ENCODE data around the gene SNAPC2.
A peak's percentile ranks its signal among the peaks of the same experiment; 100 is the strongest.
"Not testable (repeated sequence)": the region's sequence is repeated elsewhere in the genome, so short reads cannot be mapped to it uniquely, and the experiment has no call there.

The SNAPC2 gene

DNA sequence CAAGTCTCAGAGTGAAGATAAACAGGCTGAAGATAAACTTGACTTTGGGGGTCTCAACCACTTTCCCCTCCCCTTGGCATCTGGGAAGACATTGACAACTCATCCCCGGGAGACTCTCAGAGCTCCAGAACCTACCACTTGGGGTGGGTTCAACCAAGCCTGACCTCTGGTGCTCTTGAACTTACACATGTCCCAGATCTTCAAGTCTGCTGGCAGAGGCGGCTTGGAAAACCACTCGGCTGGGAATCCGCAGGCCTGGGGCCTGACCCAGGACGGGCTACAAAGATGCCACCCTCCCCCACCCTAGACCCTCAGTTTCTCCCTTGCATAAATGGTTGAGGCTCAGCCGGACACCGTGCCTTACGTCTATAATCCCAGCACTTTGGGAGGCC lies 31.3 kb upstream of the SNAPC2 start:
- DNase-seq: no peak

DNA sequence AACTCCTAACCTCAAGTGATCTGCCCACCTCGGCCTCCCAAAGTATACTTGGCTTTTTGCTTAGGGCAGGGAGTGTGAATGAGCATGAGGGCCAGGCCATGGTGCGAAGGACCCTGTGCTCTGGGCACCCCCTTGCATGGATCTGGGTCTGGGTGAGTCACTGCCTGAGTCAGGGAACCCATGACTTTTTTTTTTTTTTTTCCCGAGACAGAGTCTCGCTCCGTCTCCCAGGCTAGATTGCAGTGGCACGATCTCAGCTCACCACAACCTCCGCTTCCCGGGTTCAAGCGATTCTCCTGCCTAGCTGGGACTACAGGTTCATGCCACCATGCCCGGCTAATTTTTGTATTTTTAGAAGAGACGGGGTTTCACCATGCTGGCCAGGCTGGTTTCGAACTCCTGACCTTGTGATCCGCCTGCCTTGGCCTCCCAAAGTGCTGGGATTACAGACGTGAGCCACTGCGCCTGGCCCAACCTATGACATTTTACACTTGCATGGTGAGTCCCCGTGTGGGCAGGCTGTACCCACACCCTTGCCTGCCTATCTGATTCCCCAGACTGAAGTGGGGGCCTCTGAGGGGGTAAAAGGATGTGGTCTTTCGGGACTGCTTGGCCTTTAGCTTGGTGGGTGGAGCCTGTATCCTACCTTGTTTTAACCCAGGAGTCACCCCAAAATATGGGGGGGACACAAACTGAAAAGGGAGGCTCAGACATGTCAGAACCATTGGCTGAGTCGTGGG lies 26.6 kb upstream of the SNAPC2 start:
- DNase-seq: not testable (repeated sequence)

DNA sequence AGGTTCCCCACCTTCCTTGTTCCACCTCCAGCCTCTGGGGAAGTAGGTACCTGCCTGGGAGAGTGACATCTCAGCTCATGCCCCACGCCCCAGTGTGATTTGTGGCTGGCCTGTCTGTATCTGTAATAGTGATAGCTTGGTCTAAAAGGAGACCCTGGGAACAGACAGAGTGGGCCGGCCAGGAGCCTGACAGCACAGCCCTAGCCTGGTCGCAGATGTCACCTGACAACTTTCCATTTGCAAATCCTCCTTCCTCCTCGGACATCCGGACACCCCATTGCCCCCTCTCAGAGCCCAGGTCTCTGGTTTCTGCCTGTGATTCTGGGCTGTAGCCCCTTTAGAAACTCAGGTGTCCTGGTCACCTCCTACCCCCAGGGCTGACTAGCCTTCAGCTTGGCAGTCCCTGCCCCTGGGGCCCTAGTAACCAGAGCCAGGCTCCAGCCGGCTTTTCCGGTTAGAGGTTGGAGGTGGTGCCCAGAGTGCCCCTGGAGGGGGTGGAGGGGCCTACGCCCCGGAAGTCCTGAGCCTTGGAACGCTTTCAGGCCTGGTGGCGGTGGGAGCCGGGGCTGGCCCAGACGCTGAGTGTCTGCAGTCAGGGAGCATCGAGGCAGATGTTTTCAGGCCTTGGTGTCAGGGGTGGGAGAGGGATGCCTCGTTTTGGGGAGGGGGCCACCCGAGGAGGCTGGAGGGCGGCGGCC lies 25.4 kb upstream of the SNAPC2 start:
- DNase-seq: no peak

DNA sequence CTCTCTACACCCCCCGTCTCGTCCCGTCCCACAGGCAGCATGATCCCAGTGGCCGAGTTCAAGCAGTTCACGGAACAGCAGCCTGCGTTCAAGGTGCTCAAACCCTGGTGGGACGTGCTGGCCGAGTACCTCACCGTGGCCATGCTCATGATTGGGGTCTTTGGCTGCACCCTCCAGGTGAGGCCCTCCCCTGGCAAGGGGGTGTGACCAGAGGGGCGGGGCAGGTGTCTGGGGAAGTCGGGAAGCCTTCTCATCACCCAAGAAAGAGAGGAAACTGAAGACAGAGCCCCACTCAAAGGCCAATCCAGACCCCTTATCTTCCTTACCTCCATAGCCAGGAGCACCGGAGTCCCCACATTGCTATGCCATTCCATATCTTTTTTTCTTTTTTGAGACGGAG lies 24.6 kb upstream of the SNAPC2 start:
- no peak for DNase-seq

DNA sequence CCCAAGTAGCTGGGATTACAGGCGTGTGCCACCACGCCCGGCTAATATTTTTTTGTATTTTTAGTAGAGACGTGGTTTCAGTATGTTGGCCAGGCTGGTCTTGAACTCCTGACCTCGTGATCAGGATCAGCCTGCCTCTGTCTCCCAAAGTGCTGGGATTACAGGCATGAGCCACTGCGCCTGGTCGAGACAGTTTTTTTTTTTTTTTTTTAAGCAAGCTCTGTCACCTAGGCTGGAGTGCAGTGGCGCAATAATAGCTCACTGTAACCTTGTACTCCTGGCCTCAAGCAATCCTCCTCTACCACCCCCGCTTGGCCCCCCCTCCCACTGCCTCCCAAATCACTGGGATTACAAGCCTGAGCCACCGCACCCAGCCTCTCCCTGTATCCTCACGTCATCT lies 22.8 kb upstream of the SNAPC2 start:
- no peak for DNase-seq

DNA sequence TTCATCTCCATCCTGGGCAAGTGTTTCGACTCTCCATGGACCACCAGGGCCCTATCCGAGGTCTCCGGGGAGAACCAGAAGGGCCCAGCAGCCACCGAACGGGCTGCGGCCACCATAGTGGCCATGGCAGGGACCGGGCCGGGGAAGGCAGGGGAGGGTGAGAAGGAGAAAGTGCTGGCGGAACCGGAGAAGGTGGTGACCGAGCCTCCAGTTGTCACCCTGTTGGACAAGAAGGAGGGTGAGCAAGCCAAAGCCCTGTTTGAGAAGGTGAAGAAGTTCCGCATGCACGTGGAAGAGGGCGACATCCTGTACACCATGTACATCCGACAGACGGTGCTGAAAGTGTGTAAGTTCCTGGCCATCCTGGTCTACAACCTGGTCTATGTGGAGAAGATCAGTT lies 21.2 kb upstream of the SNAPC2 start:
- no peak for DNase-seq

DNA sequence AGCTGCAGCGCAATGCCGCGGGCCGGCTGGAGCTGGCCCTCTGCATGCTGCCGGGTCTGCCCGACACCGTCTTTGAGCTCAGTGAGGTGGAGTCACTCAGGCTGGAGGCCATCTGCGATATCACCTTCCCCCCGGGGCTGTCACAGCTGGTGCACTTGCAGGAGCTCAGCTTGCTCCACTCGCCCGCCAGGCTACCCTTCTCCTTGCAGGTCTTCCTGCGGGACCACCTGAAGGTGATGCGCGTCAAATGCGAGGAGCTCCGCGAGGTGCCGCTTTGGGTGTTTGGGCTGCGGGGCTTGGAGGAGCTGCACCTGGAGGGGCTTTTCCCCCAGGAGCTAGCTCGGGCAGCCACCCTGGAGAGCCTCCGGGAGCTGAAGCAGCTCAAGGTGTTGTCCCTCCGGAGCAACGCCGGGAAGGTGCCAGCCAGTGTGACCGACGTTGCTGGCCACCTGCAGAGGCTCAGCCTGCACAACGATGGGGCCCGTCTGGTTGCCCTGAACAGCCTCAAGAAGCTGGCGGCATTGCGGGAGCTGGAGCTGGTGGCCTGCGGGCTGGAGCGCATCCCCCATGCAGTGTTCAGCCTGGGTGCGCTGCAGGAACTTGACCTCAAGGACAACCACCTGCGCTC lies 20.3 kb upstream of the SNAPC2 start:
- no peak for DNase-seq

DNA sequence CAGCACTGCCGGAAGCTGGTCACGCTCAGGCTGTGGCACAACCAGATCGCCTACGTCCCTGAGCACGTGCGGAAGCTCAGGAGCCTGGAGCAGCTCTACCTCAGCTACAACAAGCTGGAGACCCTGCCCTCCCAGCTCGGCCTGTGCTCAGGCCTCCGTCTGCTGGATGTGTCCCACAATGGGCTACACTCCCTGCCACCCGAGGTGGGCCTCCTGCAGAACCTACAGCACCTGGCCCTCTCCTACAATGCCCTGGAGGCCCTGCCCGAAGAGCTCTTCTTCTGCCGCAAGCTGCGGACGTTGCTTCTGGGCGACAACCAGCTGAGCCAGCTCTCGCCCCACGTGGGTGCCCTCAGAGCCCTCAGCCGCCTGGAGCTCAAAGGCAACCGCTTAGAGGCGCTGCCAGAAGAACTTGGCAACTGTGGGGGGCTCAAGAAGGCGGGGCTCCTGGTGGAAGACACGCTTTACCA lies 19.7 kb upstream of the SNAPC2 start:
- DNase-seq: no peak

DNA sequence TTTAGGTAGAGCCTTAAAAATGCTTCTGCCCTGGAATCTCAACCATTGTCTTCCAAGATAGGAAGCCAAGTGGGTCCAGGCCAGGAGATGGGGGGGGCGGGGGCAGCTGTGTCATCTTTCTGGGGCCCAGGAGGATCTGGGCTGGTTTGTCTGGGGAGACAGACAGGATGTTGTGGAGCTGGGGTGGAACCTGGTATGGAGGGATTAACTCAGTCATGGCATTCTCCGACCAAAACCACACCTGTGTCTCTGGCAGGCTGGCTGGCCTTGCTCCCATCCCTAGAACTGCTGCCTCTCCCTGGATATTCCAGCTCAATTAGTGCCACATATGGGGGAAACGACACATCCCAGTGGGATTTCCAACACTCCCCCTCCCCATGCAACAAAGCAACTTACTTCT lies 19.2 kb upstream of the SNAPC2 start:
- DNase-seq: no peak

DNA sequence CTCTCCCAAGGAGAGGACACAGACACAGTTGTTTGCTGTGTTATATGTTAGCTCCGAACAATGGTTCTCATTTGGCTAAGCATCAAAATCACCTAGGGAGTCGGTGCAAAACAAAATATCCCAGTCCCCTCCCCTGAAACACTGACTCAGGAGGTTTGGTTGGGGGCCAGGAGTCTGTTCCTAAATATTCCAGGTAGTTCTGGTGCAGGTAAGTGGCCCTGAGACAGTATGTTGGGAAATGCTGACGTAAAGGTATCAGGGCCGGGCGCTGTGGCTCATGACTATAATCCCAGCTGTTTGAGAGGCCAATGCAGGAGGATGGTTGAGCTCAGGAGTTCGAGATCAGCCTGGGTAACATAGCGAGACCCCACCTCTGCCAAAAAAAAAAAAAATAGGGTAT lies 18.8 kb upstream of the SNAPC2 start:
- DNase-seq: no peak

DNA sequence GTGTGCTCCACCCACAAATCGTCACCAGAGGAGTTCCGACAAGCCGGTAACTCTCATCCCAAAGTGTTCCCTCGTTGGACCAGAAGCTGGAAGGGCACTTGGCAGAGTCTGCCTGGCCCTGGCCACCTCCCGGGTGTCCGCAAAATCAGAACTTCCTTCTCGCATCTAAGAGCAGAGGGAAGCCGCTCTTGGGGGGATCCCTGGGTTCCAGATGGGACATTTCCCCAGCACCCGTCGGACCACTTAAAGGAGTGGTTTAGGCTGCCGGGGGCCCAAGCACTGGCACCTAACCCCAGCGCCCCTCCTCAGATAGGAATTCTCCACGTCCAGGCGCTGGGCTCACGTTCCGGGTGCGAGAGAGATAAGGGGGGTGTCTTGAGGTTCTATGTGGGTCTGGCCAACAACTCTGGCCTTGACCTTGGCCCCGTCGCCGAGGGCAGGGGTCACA lies 17.3 kb upstream of the SNAPC2 start:
- no peak for DNase-seq

DNA sequence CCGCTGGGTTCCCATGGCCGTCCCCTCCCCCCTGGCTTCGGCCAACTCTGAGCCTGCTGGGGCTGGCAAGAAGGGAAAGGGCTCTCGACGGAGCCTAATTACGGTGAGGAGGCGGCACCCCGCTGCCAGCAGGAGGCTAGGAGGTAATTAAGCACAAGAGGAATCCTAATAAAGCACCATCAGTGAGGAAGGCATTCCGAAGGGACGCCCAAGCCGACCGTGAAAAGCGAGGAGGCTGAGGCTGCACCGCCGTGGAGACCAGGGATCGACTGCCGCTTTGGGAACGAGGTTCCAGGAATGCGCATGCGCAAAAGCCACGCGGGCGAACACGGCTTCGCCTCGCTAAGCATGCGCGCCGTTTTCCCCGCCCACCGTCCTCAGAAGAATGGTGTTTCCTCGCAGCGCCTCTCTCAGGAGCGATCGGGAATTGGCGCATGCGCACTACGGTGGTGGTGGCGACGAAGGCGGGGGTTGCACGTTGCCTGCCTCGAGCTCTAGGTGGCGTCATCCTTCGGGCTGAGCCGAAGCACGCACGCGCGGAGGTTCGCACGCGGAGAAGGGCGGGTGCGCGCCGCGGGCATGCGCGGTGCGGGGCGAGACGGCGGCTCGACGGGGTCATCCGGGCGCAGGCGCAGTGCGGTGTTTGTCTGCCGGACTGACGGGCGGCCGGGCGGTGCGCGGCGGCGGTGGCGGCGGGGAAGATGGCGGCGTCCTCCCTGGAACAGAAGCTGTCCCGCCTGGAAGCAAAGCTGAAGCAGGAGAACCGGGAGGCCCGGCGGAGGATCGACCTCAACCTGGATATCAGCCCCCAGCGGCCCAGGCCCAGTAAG lies 16.7 kb upstream of the SNAPC2 start, which contains the start of gene MAP2K7:
Gene MAP2K7 (plus strand): TSS at position 634 of the 830 bp plus-strand sequence. CDS start 68 bp downstream, at position 702.
- peak; percentile 97 for DNase-seq

DNA sequence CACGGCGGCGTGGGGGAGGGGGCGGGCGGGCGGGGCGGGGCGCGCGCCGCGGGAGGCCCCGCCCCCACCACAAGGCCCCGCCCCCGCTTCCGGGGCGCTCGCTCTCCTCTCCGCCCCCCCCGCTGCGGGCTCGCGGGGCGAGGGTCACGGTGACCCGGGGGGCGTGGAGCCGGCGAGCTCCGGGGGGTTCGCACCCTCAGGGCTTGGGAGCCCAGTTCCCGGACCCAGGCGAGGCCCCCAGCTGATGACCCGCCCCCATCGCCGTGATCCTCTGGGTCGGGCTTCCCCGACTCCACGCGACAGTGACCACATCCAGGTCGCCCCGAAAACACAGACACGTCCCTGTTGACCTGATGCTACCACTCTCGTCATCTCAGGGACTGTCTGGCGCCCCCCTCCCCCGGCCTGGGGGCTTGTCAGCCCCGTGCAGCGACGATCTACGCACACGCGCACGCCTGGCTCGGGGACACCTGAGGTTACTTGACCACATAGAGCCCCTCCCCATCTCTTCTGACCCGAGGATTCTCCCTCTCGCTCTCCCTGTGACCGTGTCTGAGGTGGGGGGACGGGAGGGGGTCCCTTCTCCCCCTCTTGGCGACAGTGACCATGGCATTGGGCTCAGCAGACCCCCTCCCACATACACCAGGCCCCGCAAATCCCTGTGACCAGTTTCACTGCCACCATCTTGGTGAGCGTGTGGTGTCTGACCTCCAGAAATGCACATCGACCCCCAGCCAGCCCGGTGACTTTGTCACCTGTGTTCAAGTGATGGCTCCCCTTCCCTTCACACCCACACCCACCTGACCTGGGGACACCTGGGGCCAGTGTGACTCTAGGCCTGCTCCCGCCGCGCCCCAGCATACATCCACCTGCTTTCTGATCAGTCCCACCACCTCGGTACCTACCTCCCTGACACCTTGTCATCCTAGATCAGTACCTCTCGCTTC lies 15.8 kb upstream of the SNAPC2 start:
- DNase-seq: no peak

DNA sequence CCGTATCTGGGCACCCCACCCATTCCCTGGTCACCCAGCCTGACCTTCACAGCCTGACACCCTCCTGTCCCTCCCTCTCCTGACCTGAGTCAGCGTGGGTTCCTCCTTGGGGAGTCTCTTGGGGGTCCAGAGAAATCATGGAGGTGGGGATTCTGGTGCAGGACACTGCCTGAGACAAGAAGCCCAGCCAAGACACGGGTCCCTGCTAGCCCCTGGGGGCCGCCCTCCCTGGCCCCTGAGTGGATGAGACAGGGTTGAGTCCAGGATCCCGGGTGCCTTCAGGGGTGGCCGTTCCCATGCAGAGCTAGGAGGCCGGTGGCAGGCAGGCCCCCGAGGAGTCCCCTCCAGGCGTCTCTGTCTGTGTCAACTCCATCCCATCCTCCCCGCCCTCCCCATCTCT lies 14.9 kb upstream of the SNAPC2 start:
- DNase-seq: no peak

DNA sequence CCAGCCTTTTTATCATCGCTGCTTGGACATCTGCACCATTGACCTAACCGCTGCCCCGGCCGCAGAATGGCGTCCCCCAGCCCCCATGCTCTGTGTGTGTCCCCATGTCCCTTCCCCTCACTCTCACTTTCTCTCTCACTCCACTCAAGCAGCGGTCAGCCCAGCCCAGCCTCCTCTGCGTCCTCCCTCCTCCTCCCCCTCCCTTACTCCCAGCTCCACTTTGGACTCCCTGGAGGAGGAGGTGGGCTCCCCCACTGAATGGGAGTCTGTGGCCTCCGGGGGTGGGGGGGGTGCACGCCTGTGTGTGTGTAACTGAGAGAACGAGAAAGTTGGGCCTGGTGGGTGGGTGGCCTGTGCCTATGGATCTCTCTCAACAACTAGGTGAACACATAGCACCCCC lies 14.3 kb upstream of the SNAPC2 start:
- no peak for DNase-seq

DNA sequence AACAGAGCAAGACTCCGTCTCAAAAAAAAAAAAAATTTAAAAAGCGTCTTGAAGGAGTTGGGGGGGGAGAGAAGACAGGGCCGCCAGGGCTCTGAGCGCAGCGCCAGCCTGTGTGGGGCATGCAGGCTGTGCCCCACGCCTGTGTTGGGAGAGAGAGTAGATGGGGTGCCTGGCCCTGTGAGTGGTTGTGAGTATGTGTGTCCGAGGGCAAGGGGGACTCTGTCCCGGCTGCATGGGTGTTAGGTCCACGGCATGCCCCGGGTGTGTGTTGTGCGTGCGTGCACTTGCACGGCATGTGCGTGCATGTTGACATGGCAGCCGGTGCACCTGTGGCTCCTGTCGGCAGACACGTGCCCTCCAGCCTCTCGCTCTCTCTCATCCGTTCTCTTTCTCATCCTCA lies 13.0 kb upstream of the SNAPC2 start:
- no peak for DNase-seq

DNA sequence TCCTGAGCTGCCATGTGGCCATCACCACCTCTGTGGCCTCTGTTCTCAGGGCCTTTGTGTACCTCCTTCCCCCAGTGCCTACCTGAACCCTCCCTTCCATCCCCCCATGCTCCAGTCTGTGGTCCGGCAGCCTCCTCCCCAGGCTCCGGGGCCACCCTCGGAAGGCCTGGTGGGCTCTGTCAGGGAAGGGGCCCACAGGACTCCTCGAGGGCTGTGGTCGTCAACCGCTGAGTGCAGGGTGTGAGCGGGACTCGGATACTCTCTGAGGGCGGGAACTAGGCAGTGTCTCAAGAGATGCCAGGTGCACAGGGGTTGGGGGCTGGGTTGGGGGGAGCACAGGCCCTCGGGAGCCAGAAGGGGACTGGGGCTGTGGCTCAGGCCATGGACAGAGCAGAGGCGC lies 12.6 kb upstream of the SNAPC2 start:
- DNase-seq: no peak

DNA sequence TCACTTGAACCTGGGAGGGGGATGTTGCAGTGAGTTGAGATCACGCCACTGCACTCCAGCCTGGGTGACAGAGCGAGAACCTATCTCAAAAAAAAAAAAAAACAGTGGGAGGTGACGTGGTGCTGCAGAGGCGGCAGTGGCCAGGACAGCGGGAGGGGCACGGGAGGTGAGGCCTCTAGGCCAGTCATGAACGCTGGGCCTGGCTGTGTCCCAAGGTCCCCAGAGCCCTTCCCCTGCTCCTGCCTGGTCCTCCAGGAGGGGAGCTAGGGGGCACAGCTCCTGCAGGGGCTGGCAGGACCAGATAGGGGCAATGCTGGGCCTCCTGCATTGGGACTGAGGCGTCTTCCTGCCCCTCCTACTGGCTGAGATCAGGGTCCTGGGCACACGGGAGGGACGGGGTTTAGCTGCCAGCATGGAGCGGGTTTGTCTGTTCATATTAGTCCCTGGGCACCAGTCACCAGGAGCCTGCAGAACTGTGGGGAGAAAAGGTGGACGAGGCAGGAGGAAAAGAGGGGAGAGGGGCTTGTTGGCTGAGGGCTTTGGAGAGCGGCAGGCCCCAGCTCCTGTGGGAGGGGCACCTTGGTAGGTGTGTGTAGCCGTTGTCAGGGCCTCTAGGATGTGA lies 11.9 kb upstream of the SNAPC2 start:
- DNase-seq: no peak

DNA sequence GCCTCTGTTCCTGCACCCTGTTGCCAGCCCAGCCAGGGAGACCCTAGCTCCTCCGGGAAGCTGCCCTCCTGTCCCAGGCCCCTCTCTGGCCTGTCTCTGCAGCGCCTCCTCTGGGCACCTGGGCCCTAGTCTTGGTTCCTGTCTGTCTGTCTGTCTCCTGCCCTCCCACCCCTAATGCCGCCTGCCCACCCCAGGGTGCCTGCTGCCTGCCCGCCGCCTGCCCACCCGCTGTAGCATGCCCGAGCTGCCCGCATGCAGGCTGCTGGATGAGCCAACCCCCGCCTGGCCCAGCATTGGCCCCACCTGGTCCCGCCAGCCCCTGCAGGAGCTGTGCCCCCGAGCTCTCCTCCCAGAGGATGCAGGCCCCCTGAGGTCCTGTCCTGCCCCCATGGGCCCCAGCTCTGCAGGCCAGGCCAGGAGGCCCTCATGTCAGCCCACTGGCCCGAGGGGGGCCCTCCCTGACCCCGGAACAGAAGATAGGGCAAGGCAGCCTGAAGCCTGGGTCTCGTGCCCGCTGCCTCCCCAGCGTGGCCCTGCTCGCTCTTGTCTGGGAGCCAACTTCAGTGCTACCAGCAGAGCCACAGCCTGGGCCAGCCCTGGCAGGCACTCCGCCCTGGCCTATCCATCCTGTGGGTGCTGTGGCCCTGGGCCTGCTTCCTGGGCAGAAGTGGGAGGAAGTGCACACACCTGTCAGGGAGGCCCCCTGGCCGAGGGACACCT lies 11.2 kb upstream of the SNAPC2 start:
- DNase-seq: no peak

DNA sequence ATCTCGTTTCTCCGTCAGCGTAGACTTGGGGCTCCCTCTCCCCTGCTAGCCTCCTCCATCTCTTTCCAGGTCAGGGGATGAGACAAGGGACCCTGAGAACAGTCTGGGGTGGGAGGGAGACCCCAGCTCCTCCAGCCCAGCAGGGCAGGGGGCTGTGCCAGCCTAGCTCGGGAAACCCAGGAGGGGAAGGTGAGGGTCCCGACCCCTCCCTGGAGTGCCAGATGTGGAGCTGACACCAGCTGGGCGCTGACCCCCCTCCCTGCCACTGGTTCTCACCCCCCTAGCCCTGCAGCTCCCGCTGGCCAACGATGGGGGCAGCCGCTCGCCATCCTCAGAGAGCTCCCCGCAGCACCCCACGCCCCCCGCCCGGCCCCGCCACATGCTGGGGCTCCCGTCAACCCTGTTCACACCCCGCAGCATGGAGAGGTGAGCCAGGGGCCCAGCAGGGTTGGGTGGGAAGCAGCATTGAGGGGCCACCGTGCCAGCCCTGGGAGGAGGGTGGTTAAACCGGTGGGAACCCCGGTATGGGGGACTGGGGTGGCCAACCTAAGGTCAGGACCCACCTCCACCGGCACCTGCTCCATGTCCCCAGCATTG lies 10.6 kb upstream of the SNAPC2 start:
- DNase-seq: no peak
